Stimulated activated CD4-positive, alpha-beta T cell treated with anti-CD3 and anti-CD28 coated beads, Interleukin-2, amount 100 ng/mL, for 48 hours (primary cell): Measurements from ENCODE around the gene ARL5B.

Source experiments
- DNase-seq, 2 donors: peaks; one replicate each; pipeline ENCODE4 v3.0.0-alpha.2; 2020

The ARL5B gene

DNA sequence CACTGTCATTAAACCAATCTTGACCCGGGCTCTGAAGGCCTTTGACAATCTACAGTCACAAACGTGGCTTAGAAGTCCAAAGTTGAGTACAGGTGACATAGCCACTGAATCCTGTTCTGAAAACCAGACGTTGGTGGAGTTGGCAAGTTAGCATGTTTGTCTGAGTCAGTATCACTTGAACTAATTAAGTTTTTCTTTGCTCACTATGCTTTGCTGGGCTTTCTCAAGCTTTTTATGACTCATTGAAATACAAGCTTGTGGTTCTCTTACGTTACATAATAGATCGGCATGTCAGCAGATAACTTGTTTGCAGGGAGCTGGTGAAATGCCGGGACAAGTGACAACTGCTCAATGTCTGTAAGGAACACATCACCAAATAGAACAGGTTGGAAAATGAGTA lies 53.8 kb downstream of the ARL5B start:
- no peak for DNase-seq

DNA sequence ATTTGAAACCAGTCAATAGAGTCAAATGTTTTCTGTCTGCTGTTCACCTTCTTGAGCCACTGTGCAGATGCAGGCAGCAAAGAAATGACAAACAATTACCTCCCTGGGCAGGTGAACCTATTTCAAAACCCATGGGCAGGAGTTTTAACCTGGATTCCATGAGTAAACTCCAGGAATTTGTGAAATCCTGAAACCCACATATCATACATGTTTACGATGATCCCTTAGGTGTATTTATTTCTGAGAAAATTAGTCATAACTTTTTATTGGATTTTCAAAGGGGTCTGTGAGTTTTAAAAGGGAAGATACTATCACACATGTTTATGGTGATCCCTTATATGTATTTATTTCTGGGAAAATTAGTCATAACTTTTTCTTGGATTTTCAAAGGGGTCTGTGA lies 59.8 kb downstream of the ARL5B start:
- DNase-seq, result no peak

DNA sequence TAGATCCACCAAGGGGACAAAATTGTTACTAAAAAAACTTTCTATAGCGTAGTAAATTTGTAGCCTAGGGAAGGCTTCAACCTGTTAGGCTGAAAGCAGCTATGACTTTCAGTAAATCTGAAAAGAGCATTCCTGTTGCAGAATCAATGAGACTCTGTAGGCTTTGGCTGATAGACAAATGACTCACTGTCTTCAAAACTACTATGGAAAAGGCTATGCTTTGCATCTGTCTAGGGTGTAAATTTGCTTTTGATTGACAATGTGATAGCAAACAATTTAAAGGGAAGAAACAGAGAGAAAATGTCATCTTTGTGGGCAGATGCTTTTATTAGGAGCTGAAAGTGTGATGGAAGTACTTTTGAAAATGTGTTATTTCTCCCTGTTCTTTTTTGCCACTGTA lies 60.6 kb downstream of the ARL5B start:
- no peak for DNase-seq

DNA sequence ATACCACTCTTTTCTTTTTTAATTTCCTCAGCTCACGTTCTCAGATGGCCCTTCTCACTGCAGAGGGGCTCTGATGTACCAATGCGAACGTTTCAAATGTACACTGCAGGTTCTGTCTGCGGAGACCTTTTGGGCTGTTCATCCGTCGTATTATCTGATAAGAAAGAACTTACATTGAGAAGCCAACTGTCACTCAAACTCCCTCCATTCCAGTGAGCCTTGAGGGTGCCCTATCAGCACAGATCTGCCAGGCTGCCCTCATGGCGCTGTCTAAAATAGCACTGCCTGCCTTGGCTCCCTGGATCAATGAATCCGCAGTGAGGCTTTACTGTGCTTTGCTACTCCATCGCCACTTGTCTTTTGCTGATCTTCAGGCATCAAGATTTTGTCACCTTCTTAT lies 61.8 kb downstream of the ARL5B start:
- DNase-seq, result no peak

DNA sequence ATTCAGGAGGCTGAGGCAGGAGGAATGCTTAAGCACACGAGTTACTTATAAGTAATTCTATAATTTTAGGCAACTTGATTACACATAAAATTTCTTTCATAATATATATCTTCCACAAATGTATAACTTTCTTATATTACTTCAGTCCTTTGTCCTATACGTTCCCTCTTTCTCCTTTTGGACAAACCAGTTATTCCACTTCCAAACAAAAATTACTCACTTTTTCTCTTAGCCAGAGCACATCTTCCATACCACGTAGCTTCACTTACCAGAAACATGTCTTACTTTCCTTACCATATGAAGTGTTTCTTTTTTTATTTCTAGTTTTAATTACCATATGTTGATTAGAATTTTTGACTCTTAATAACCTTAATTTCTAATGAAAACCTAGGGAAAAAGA lies 64.6 kb downstream of the ARL5B start:
- no peak for DNase-seq
